BE2C (cell line): ENCODE data around the gene SPOCK3.

Experiments used
- DNase-seq: peaks from one replicate; pipeline ENCODE4 v3.0.0-alpha.2; 2020
- H3K27me3 ChIP-seq: fragments of 250-450 bp; sonication (Bioruptor Pico); 2 replicates; pipeline ENCODE4 v1.5.1; 2020; ENCODE audit warnings: mild to moderate bottlenecking
- H3K36me3 ChIP-seq: fragments of 250-450 bp; sonication (Bioruptor Pico); 2 replicates; pipeline ENCODE4 v1.5.1; 2020; ENCODE audit warnings: mild to moderate bottlenecking
- H3K4me1 ChIP-seq: fragments of 250-450 bp; sonication (Bioruptor Pico); 2 replicates; pipeline ENCODE4 v1.5.1; 2020
- H3K4me3 ChIP-seq: 2 replicates; pipeline ENCODE4 v1.5.1; 2011; ENCODE audit warnings: low read depth, low read length
- H3K9me3 ChIP-seq: fragments of 250-450 bp; sonication (Bioruptor Pico); 2 replicates; pipeline ENCODE4 v1.5.1; 2020
- TF ChIP-seq, protein P1 (sequence below): IDR thresholded peaks from 2 replicates; pipeline ENCODE4 v1.5.1; 2012; ENCODE audit warnings: mild to moderate bottlenecking, low read depth, low read length

SPOCK3 gene

DNA sequence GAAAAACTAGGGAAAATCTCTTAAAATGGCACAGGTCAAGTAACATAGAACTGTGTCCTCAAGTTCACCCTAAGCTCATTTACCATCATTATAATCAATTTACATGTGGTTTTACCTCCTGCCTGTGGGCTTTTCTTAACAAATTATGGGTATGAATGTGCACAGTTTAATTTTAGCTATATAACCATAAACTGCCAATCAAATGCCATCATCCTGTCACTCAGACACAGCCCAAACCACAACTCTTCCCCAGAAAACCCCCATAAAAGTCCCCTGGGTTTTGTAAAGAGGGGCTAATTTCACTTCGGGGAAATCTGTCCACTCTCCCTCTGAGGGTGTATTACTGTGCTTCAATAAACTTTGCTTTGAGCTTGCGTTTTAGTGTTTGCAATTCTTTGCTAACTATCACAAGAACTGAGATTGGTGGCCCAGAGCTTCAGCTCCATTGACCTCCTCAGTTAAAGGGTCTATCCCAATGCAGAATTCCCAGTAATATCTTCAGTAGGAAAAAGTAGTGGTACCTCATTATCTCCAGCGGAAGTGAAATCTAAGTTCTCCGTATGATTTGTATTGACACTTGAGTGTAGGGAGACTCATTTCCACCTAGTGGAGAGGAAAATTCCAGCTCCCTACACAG, 394.6 kb downstream of the SPOCK3 start:
- Histone ChIP-seq H3K4me1 (no peaks in the 10 kb centered on the region), H3K9me3 (no peaks in the 10 kb centered on the region; the same call in none of the 2 replicates), H3K4me3 (no peak overlapping the region), H3K36me3 (no peaks in the 10 kb centered on the region), H3K27me3 (no peaks in the 10 kb centered on the region)
- DNase-seq = no peak
- TF ChIP-seq, protein P1, sequence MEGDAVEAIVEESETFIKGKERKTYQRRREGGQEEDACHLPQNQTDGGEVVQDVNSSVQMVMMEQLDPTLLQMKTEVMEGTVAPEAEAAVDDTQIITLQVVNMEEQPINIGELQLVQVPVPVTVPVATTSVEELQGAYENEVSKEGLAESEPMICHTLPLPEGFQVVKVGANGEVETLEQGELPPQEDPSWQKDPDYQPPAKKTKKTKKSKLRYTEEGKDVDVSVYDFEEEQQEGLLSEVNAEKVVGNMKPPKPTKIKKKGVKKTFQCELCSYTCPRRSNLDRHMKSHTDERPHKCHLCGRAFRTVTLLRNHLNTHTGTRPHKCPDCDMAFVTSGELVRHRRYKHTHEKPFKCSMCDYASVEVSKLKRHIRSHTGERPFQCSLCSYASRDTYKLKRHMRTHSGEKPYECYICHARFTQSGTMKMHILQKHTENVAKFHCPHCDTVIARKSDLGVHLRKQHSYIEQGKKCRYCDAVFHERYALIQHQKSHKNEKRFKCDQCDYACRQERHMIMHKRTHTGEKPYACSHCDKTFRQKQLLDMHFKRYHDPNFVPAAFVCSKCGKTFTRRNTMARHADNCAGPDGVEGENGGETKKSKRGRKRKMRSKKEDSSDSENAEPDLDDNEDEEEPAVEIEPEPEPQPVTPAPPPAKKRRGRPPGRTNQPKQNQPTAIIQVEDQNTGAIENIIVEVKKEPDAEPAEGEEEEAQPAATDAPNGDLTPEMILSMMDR = no peak

DNA sequence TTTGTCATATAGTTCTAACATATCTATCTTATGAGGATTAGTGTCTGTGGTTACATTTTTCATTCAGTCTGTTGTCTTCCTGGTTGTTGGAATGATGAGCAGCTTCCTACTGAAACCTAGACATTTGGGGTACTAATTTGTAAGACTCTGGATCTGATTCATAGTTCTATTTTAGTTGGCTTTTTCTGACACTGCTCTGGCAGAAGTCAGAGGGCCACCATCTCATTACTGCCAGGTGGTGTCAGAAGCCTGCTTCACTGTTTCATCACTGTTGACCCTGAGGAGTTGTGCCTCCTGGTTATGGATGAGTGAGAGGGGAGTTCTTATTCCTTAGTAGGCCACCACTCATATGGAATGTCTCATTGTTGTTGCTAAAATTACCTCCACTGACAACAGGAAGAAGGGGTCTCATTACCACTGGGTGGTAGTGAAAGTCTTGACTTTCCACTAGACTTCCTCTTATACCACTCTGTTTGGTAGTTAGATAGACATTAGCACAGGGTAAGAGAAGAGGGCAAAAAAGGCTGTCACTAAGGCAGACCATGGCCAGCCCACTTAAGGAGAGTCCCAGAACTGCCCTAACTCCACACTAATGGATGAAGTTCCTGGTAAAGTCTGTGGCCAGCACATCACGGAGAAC, 395.2 kb downstream of the SPOCK3 start:
- H3K4me1 ChIP-seq = no peaks in the 10 kb centered on the region
- no peaks in the 10 kb centered on the region for H3K36me3 ChIP-seq
- H3K27me3 ChIP-seq = no peaks in the 10 kb centered on the region
- H3K9me3 ChIP-seq = no peaks in the 10 kb centered on the region; the same call in none of the 2 replicates
- TF ChIP-seq, protein P1 = no peak
- H3K4me3 ChIP-seq = no peak overlapping the region
- no peak for DNase-seq

DNA sequence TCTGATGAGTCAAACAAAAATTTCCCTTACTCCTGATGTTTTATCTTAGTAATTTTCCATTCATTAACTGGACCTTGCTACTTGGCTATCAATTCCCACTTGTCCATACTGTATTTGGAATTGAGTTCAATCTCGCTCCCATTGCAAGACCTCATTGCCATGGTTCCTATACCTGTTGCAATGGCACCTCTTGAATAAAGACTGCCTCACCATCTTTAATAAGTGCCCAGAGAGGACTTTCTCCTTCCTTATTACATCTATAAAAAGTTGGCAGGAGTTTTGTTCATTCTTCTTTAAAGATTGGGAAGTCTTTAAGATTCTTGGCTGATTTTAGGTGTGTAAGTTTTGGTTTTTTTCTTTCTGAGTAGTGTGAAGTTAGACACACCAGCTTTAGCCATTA, 397.4 kb downstream of the SPOCK3 start:
- Histone ChIP-seq H3K27me3 (no peaks in the 10 kb centered on the region), H3K36me3 (no peaks in the 10 kb centered on the region), H3K4me1 (no peaks in the 10 kb centered on the region), H3K9me3 (no peaks in the 10 kb centered on the region), H3K4me3 (no peak overlapping the region)
- no peak for DNase-seq
- TF ChIP-seq, protein P1 = no peak

GRCh38 chr4:166827629-166828028, 406.7 kb downstream of the SPOCK3 start:
- Histone ChIP-seq H3K27me3 (no peaks in the 10 kb centered on the region), H3K9me3 (no peaks in the 10 kb centered on the region), H3K4me1 (peaks cover 3% of the 10 kb centered on the region; the same call in 1 of the 2 replicates), H3K36me3 (no peaks in the 10 kb centered on the region), H3K4me3 (no peak overlapping the region)
- no peak for DNase-seq
- TF ChIP-seq, protein P1 = no peak

DNA sequence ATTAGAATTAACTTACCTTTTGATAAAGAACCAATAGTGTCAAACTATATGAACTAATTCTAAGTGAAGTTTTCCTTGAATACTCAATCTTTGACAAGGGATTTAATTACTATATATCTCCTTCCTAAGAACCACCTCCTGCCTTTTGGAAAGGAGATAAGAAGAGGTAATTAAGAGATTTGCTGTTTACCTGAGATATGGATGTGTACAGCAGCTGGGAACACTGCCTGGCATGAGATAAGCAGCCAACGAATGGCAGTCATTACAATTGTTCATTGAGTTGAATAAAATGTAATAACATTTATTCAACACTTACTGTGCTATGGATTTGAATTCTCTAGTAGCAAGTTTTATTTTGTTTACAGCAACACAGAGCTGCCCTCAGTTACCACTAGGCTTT, 407.1 kb downstream of the SPOCK3 start:
- no peaks in the 10 kb centered on the region for H3K36me3 ChIP-seq
- no peak for DNase-seq
- TF ChIP-seq, protein P1 = no peak
- no peak overlapping the region for H3K4me3 ChIP-seq
- no peaks in the 10 kb centered on the region for H3K9me3 ChIP-seq
- no peaks in the 10 kb centered on the region for H3K27me3 ChIP-seq
- H3K4me1 ChIP-seq = peaks cover 3% of the 10 kb centered on the region; the same call in 1 of the 2 replicates

GRCh38 chr4:166823848-166824247, 410.4 kb downstream of the SPOCK3 start:
- Histone ChIP-seq H3K4me1 (peaks cover 3% of the 10 kb centered on the region; the same call in 1 of the 2 replicates), H3K27me3 (no peaks in the 10 kb centered on the region), H3K9me3 (no peaks in the 10 kb centered on the region), H3K36me3 (no peaks in the 10 kb centered on the region), H3K4me3 (no peak overlapping the region)
- DNase-seq = no peak
- TF ChIP-seq, protein P1 = no peak
